ENCODE measurements around the gene SMC1A.

The SMC1A gene

GRCh38 chrX:53340852-53341645 is 81.4 kb downstream of the SMC1A start:
- DNase-seq (ENCODE audit: low read depth in 3 of 3), result no peak

- DNase-seq (ENCODE audit: low read depth in 3 of 3), result no peak
Measured at GRCh38 chrX:53337101-53337500, 85.4 kb downstream of the SMC1A start.

DNA sequence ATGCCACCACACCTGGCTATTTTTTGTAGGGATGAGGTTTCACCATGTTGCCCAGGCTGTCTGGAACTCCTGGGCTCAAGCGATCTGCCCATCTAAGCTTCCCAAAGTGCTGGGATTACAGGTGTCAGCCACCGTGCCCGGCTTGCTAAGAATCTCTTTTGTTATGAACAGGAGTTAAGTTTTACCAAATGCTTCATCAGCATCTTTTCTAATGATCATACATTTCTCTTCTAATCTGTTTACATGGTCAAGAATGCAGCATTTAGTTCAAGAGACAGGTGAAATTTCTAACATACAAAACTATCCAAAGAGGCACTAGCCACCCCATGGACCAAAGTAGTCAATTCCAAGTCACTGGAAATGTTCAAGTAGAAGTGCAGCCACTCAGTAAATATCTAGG is 88.6 kb downstream of the SMC1A start:
- DNase-seq (ENCODE audit: low read depth in 3 of 3), result no peak

GRCh38 chrX:53332204-53332603 is 90.2 kb downstream of the SMC1A start:
- no peak for DNase-seq (ENCODE audit: low read depth in 3 of 3)

DNA sequence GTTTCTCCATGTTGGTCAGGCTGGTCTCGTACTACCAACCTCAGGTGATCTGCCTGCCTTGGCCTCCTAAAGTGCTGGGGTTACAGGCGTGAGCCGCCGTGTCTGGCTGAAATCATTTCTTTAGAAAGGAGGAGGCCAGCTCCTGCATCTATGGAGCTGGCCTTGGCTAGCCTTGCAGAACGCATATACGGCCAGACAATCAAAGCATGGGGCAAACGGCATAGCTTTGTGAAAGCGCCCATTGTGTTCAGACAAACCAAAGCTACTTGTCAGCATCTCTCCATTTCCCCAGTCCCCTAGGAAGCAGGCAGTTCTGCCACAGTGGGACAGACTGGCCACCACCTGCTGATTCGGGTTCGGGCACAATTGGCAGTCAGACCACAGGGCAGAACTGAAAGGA is 92.1 kb downstream of the SMC1A start:
- DNase-seq (ENCODE audit: low read depth in 3 of 3), result no peak

- DNase-seq (ENCODE audit: low read depth in 3 of 3), result no peak
Measured at GRCh38 chrX:53324803-53325202, 97.7 kb downstream of the SMC1A start.

All from stimulated activated CD4-positive, alpha-beta T cell treated with anti-CD3 and anti-CD28 coated beads, TNF-alpha, amount 100 ng/mL, for 24 hours (primary cell).